ENCODE measurements around the gene C19orf38.
"Not testable (repeated sequence)": the region's sequence is repeated elsewhere in the genome, so short reads cannot be mapped to it uniquely, and the experiment has no call there.

Gene C19orf38

GRCh38 chr19:10846500-10847202, 1.6 kb upstream of the C19orf38 start:
- in situ Hi-C loops (cut with MboI; ENCODE audit: low sequenced_read_pairs, unreplicated experiment), result no loop called here
- no peak for DNase-seq (ENCODE audit: low spot score)
- no peak for TF ChIP-seq CTCF (IDR thresholded peaks at IDR 0.05; ENCODE audit: borderline replicate concordance, control extremely low read depth, extremely low read depth, insufficient read depth, missing control alignments)

GRCh38 chr19:10850631-10851030, 2.4 kb downstream of the C19orf38 start:
- DNase-seq (ENCODE audit: low spot score), result no peak
- TF ChIP-seq CTCF (IDR thresholded peaks at IDR 0.05; ENCODE audit: borderline replicate concordance, control extremely low read depth, extremely low read depth, insufficient read depth, missing control alignments), result no peak
- in situ Hi-C loops (cut with MboI; ENCODE audit: low sequenced_read_pairs, unreplicated experiment), result no loop called here

- no peak for TF ChIP-seq CTCF (IDR thresholded peaks at IDR 0.05; ENCODE audit: borderline replicate concordance, control extremely low read depth, extremely low read depth, insufficient read depth, missing control alignments)
- no peak for DNase-seq (ENCODE audit: low spot score)
- in situ Hi-C loops (cut with MboI; ENCODE audit: low sequenced_read_pairs, unreplicated experiment), result no loop called here
These were observed 4.0 kb downstream of the C19orf38 start for GRCh38 chr19:10852098-10852800.

- no peak for TF ChIP-seq CTCF (IDR thresholded peaks at IDR 0.05; ENCODE audit: borderline replicate concordance, control extremely low read depth, extremely low read depth, insufficient read depth, missing control alignments)
- in situ Hi-C loops (cut with MboI; ENCODE audit: low sequenced_read_pairs, unreplicated experiment), result no loop called here
- no peak for DNase-seq (ENCODE audit: low spot score)
These were observed 4.7 kb downstream of the C19orf38 start for GRCh38 chr19:10852941-10853340.

GRCh38 chr19:10854350-10855089, 6.3 kb downstream of the C19orf38 start:
- no peak for TF ChIP-seq CTCF (IDR thresholded peaks at IDR 0.05; ENCODE audit: borderline replicate concordance, control extremely low read depth, extremely low read depth, insufficient read depth, missing control alignments)
- no peak for DNase-seq (ENCODE audit: low spot score)
- in situ Hi-C loops (cut with MboI; ENCODE audit: low sequenced_read_pairs, unreplicated experiment), result no loop called here

GRCh38 chr19:10855879-10856522, 7.8 kb downstream of the C19orf38 start:
- in situ Hi-C loops (cut with MboI; ENCODE audit: low sequenced_read_pairs, unreplicated experiment), result no loop called here
- DNase-seq (ENCODE audit: low spot score), result no peak
- peak; percentile 4 for TF ChIP-seq CTCF (IDR thresholded peaks at IDR 0.05; ENCODE audit: borderline replicate concordance, control extremely low read depth, extremely low read depth, insufficient read depth, missing control alignments)

GRCh38 chr19:10856899-10857298, 8.7 kb downstream of the C19orf38 start:
- in situ Hi-C loops (cut with MboI; ENCODE audit: low sequenced_read_pairs, unreplicated experiment); DNase-seq (ENCODE audit: low spot score): not testable (repeated sequence)
